ENCODE measurements around the gene MYO5B.

The MYO5B gene

DNA sequence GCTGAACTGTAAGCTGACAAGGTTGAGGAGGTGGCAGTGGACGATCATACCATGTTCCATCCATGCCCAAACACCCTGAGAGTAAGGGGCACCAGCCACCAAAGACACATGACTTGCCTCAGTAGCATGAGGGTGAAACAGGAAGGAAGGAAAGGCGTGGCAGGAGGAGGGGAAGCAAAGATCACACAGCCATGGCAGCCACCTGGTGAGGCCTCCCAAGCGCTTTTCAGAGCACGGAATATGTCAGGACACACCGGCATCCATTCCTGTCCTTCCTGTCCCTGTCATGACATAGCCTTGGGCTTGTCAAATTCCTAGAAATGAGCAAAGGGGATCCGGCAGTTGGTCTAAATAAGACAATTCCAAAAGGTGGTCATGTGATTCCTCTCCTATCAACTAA lies 118.7 kb downstream of the MYO5B start:
- Histone ChIP-seq H3K27me3 (replicated peaks; ENCODE audit: insufficient read depth, low read length) (no peaks in the 10 kb centered on the region), H3K9ac (ENCODE audit: low read length) (no peak overlapping the region), H2AFZ (ENCODE audit: low read length) (no peak overlapping the region), H3K9me3 (replicated peaks; ENCODE audit: insufficient read depth, low read length) (no peaks in the 10 kb centered on the region), H3K4me2 (ENCODE audit: low read depth, low read length) (peak overlapping the region; percentile 40), H3K36me3 (replicated peaks; ENCODE audit: insufficient read depth, low read length) (no peaks in the 10 kb centered on the region), H3F3A (ENCODE audit: insufficient read depth, low read length) (no peaks in the 10 kb centered on the region; the same call in 1 of the 2 replicates), H3K4me3 (ENCODE audit: low read length) (peak overlapping the region; percentile 1; the same call in 1 of the 2 replicates), H3K9me2 (replicated peaks; ENCODE audit: insufficient read depth, low read length) (no peaks in the 10 kb centered on the region), H3K79me2 (ENCODE audit: low read length) (peaks cover 77% of the 10 kb centered on the region), H3K27ac (ENCODE audit: low read length) (peak overlapping the region; percentile 47; the same call in 1 of the 2 replicates), H3K4me1 (ENCODE audit: low read length) (peaks cover 58% of the 10 kb centered on the region), H4K20me1 (ENCODE audit: insufficient read depth, low read length) (no peaks in the 10 kb centered on the region)
- DNase-seq = no peak
- TF ChIP-seq EZH2phosphoT487 (IDR thresholded peaks at IDR 0.05; ENCODE audit: low read length) = no peak
- no peak for TF ChIP-seq EZH2 (optimal IDR thresholded peaks at IDR 0.05; ENCODE audit: low read depth, low read length)
- TF ChIP-seq, protein P1, sequence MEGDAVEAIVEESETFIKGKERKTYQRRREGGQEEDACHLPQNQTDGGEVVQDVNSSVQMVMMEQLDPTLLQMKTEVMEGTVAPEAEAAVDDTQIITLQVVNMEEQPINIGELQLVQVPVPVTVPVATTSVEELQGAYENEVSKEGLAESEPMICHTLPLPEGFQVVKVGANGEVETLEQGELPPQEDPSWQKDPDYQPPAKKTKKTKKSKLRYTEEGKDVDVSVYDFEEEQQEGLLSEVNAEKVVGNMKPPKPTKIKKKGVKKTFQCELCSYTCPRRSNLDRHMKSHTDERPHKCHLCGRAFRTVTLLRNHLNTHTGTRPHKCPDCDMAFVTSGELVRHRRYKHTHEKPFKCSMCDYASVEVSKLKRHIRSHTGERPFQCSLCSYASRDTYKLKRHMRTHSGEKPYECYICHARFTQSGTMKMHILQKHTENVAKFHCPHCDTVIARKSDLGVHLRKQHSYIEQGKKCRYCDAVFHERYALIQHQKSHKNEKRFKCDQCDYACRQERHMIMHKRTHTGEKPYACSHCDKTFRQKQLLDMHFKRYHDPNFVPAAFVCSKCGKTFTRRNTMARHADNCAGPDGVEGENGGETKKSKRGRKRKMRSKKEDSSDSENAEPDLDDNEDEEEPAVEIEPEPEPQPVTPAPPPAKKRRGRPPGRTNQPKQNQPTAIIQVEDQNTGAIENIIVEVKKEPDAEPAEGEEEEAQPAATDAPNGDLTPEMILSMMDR (IDR thresholded peaks at IDR 0.05; ENCODE audit: low read length) = no peak

DNA sequence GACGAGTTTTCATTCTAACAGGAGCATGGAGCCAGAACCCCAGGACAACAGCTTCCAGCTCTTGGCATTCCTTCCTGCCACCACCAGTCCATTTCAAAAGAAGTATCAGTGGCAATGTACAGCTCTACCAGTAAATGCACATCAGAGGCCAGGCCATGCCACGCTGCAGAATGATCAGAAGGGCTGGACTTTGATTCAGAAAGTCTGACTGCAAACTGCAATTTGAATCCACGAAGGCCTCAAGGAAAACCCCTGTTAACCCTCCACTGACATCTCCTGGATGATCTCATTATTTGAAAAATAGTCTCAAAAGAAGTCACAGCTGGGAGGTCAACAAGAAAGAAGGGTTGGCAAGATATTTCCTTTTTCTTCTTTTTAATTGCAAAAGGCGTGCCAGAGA lies 119.2 kb downstream of the MYO5B start:
- H4K20me1 ChIP-seq (ENCODE audit: insufficient read depth, low read length) = no peaks in the 10 kb centered on the region
- peak overlapping the region; percentile 1; the same call in 1 of the 2 replicates for H3K4me3 ChIP-seq (ENCODE audit: low read length)
- no peaks in the 10 kb centered on the region for H3K9me3 ChIP-seq (replicated peaks; ENCODE audit: insufficient read depth, low read length)
- DNase-seq = no peak
- H3K27me3 ChIP-seq (replicated peaks; ENCODE audit: insufficient read depth, low read length) = no peaks in the 10 kb centered on the region
- no peaks in the 10 kb centered on the region for H3K36me3 ChIP-seq (replicated peaks; ENCODE audit: insufficient read depth, low read length)
- no peaks in the 10 kb centered on the region for H3K9me2 ChIP-seq (replicated peaks; ENCODE audit: insufficient read depth, low read length)
- H3K79me2 ChIP-seq (ENCODE audit: low read length) = peaks cover 76% of the 10 kb centered on the region
- H3F3A ChIP-seq (ENCODE audit: insufficient read depth, low read length) = no peaks in the 10 kb centered on the region; the same call in 1 of the 2 replicates
- H3K4me2 ChIP-seq (ENCODE audit: low read depth, low read length) = peak overlapping the region; percentile 40
- peaks cover 58% of the 10 kb centered on the region for H3K4me1 ChIP-seq (ENCODE audit: low read length)
- no peak overlapping the region for H3K9ac ChIP-seq (ENCODE audit: low read length)
- TF ChIP-seq EZH2phosphoT487 (IDR thresholded peaks at IDR 0.05; ENCODE audit: low read length) (no peak), EZH2 (optimal IDR thresholded peaks at IDR 0.05; ENCODE audit: low read depth, low read length) (no peak)
- TF ChIP-seq, protein P1 (IDR thresholded peaks at IDR 0.05; ENCODE audit: low read length) = no peak
- peak overlapping the region; percentile 47; the same call in 1 of the 2 replicates for H3K27ac ChIP-seq (ENCODE audit: low read length)
- no peak overlapping the region for H2AFZ ChIP-seq (ENCODE audit: low read length)

DNA sequence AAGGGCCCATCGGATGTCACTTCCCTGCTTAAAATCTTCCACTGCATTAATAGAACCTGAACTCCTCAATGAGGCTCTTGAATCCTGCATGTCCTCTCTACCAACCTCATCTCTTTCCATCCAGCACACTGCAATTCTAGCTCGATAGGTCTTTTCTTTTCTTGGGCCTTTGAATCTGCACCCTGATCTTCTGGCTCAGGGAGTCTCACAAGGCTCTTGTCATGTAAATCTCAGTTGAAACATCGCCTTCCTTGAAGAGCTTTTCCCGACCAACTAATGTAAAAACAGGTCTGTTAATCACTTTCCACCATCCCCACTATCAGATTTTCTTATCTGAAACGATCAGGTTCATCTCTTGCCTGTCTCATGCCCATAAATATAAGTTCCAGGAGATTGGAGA lies 120.5 kb downstream of the MYO5B start:
- no peak for TF ChIP-seq EZH2phosphoT487 (IDR thresholded peaks at IDR 0.05; ENCODE audit: low read length)
- no peak for TF ChIP-seq EZH2 (optimal IDR thresholded peaks at IDR 0.05; ENCODE audit: low read depth, low read length)
- TF ChIP-seq, protein P1 (IDR thresholded peaks at IDR 0.05; ENCODE audit: low read length) = no peak
- H3K27ac ChIP-seq (ENCODE audit: low read length) = no peak overlapping the region
- no peak overlapping the region for H3K4me2 ChIP-seq (ENCODE audit: low read depth, low read length)
- H3K9ac ChIP-seq (ENCODE audit: low read length) = no peak overlapping the region
- H3K27me3 ChIP-seq (replicated peaks; ENCODE audit: insufficient read depth, low read length) = no peaks in the 10 kb centered on the region
- no peak overlapping the region for H2AFZ ChIP-seq (ENCODE audit: low read length)
- no peaks in the 10 kb centered on the region for H3K9me2 ChIP-seq (replicated peaks; ENCODE audit: insufficient read depth, low read length)
- no peaks in the 10 kb centered on the region for H3K36me3 ChIP-seq (replicated peaks; ENCODE audit: insufficient read depth, low read length)
- no peak for DNase-seq
- no peaks in the 10 kb centered on the region for H4K20me1 ChIP-seq (ENCODE audit: insufficient read depth, low read length)
- H3K79me2 ChIP-seq (ENCODE audit: low read length) = peaks cover 71% of the 10 kb centered on the region
- peaks cover 49% of the 10 kb centered on the region for H3K4me1 ChIP-seq (ENCODE audit: low read length)
- no peak overlapping the region for H3K4me3 ChIP-seq (ENCODE audit: low read length)
- H3K9me3 ChIP-seq (replicated peaks; ENCODE audit: insufficient read depth, low read length) = no peaks in the 10 kb centered on the region
- H3F3A ChIP-seq (ENCODE audit: insufficient read depth, low read length) = no peaks in the 10 kb centered on the region; the same call in 1 of the 2 replicates
